Activated T-helper 17 cell treated with anti-CD3 and anti-CD28 coated beads, Interleukin-2, amount 50 U/mL, for 72 hours (primary cell): ENCODE data around the gene MAML2. TPM values are rescaled to one million over a fixed set of nuclear protein-coding genes. Genes with fewer than 3 reads are reported as not detected.
A peak's percentile ranks its signal among the peaks of the same experiment; 100 is the strongest.

Source experiments
- ATAC-seq: fragments of 150-1000 bp; cut with Tn5 transposase; replicated peaks from 2 replicates; pipeline ENCODE4 v1.10.0; 2021; ENCODE audit warnings: mild to moderate bottlenecking, moderate library complexity
- H3K27ac Mint-ChIP-seq: one replicate; pipeline ENCODE4 v1.8.0; 2022; ENCODE audit warnings: mixed read lengths
- H3K27me3 Mint-ChIP-seq: one replicate; pipeline ENCODE4 v1.8.0; 2022; ENCODE audit warnings: mixed read lengths
- H3K36me3 Mint-ChIP-seq: one replicate; pipeline ENCODE4 v1.8.0; 2022; ENCODE audit warnings: low read depth, mild to moderate bottlenecking, mixed read lengths
- H3K4me1 Mint-ChIP-seq: one replicate; pipeline ENCODE4 v1.8.0; 2022; ENCODE audit warnings: mixed read lengths
- H3K4me3 Mint-ChIP-seq: one replicate; pipeline ENCODE4 v1.8.0; 2022; ENCODE audit warnings: mild to moderate bottlenecking, mixed read lengths
- H3K9me3 Mint-ChIP-seq: one replicate; pipeline ENCODE4 v1.8.0; 2022; ENCODE audit warnings: mixed read lengths
- total RNA-seq, 2 donors: library from RNA; stranded (reverse); gene quantifications; one replicate each; pipeline ENCODE4 v1.2.3, GENCODE V29; 2022

MAML2 gene
- total RNA-seq, 2 donors from 2014 or later = 11.2 to 17.4 TPM

DNA sequence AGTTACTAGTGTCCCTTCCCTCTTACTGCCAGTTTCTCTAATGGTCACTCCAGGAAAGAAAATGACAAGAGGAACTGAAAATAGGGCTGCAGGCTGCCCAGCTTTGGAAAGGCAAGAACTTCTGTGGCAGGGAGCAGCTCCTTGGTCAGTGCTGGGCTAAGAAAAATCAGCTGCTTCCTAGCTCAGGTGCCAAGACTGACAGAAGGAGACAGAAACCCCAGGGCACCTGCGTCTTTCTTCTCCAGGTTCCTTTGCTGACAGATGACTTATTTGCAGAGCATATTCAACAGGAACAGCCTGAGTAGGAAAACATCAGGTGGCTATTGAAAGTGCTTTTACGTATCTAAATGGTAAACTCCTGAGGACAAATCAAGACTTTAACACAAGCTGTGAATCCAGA, 25.4 kb downstream of the MAML2 start:
- ATAC-seq = no peak
- peaks cover 54% of the 10 kb centered on the region for H3K4me1 Mint-ChIP-seq

DNA sequence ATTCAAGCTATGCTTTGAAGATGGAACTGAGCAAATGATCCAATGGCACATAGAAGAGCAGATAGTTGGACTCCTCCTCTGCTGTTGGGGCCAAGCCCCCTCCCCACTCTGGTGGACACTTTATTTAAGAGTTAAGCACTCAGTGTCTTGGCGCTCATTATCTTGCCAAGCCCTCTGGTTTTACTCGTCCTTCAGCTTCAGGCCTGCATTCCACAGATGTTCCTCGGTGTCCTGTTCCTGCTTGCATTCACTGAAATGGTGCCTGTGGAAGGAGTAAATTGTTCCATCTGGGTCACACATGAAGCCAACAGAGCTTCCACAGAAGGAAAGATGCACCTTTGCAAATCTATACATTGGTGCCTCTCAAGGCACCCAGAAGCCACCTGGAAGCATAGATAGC, 26.1 kb downstream of the MAML2 start:
- no peak overlapping the region for H3K27ac Mint-ChIP-seq
- ATAC-seq = no peak
- H3K27me3 Mint-ChIP-seq = no peaks in the 10 kb centered on the region
- peaks cover 54% of the 10 kb centered on the region for H3K4me1 Mint-ChIP-seq
- peaks cover 19% of the 10 kb centered on the region for H3K36me3 Mint-ChIP-seq
- no peak overlapping the region for H3K4me3 Mint-ChIP-seq
- no peaks in the 10 kb centered on the region for H3K9me3 Mint-ChIP-seq

More for the DNA sequence above, 25.4 kb downstream of the MAML2 start:
- Mint-ChIP-seq H3K27me3 (no peaks in the 10 kb centered on the region), H3K9me3 (no peaks in the 10 kb centered on the region), H3K4me3 (peak overlapping the region; percentile 62), H3K36me3 (peaks cover 26% of the 10 kb centered on the region), H3K27ac (peak overlapping the region; percentile 82)

DNA sequence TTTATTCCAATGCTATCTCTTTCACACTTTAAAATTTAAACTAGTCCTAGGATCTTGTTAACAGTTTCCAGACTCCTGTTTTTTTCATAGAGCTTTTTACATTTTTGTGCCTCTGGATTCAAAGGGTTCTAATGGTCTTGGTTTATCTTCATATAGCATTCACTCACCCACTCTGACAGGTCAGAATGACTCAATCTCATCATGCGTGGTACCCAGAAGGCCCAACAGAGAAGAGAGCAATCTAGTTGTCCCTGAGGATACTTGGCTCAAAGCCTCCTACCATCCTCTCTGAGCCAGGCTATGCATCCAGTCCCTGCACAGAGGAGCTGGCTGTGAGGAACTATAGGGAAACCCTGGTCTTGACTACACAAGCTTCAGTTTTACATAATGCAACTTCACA, 27.5 kb downstream of the MAML2 start:
- Mint-ChIP-seq H3K4me1 (peaks cover 52% of the 10 kb centered on the region), H3K27me3 (no peaks in the 10 kb centered on the region), H3K27ac (peak overlapping the region; percentile 82), H3K9me3 (no peaks in the 10 kb centered on the region), H3K4me3 (peak overlapping the region; percentile 56), H3K36me3 (peaks cover 14% of the 10 kb centered on the region)
- no peak for ATAC-seq

DNA sequence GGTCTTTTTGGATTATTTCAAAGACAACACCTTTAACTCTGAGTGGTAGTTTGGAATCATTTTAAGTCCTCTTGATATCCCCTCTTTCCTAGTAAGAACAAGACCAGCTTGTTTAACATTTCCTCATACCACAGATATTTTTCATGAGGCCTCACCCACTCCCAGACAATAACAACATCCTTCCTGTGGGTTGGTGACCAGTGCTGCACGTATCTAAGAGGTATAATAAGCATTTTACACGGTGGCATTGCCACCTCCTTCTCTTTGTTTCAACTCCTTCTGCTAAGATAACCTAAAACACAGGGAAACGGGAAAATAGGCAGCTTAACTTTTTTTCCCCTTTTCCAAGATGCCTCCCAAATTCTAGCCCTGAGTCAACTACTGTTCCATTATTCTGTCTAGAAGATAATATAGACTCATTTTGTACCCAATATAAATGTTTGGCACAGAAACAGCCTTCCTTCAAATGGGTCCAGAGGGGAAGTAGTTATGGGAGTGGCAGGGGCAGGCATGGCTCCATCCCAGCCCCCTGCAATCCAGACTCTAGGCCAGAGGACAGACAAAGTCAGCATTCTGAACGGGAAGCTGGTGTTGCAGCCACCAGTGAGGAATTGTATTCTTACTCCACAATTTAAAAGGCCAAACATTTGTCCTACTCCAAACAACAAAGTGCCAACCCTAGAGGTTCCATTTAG, 28.5 kb downstream of the MAML2 start:
- Mint-ChIP-seq H3K27ac (peak overlapping the region; percentile 82), H3K27me3 (no peaks in the 10 kb centered on the region), H3K36me3 (peaks cover 14% of the 10 kb centered on the region), H3K9me3 (no peaks in the 10 kb centered on the region), H3K4me1 (peaks cover 44% of the 10 kb centered on the region), H3K4me3 (peak overlapping the region; percentile 56)
- peak; percentile 60 for ATAC-seq

DNA sequence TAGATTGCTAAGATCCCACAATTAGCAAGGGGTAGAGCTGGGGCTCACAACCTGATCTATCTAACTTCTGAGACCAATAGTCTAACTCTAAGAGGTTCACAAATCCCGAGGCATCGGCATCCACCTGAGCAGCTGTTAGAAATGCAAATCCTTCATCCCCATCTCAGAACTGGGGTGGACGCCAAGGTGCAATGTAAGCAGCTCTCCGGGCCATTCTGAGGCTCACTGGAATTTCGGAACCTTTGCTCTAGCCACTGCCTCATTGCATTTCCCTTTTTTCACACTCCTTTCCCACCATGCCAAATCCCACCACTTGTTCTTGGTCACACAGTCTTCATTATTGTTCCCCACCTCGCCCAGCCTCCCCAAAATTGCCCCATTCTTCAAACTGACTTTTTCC, 29.8 kb downstream of the MAML2 start:
- H3K4me1 Mint-ChIP-seq = peaks cover 46% of the 10 kb centered on the region
- H3K36me3 Mint-ChIP-seq = peaks cover 14% of the 10 kb centered on the region
- no peak overlapping the region for H3K4me3 Mint-ChIP-seq
- no peak for ATAC-seq
- H3K27ac Mint-ChIP-seq = peak overlapping the region; percentile 82
- H3K27me3 Mint-ChIP-seq = no peaks in the 10 kb centered on the region
- no peaks in the 10 kb centered on the region for H3K9me3 Mint-ChIP-seq

DNA sequence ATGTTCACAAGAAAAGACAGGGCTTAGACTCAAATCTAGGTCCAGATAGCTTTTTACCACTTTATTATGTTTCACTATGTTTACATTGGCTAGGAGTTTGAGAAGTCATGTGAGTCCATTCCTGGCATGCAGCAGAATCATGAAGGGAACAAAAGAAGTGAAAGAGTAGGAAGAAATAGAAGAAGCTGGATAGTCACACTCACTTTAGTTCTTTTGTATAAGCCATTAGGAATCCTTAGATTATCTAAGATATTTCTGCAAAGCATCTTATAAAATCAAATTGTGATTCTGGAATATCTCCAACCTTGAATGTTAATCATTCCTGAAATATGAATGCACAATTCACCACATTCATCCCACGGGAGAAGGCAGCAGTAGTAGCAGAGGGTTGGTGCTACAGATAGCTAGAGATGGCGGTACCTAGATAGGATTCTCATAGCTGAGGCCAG, 31.9 kb downstream of the MAML2 start:
- peaks cover 46% of the 10 kb centered on the region for H3K4me1 Mint-ChIP-seq
- ATAC-seq = no peak

DNA sequence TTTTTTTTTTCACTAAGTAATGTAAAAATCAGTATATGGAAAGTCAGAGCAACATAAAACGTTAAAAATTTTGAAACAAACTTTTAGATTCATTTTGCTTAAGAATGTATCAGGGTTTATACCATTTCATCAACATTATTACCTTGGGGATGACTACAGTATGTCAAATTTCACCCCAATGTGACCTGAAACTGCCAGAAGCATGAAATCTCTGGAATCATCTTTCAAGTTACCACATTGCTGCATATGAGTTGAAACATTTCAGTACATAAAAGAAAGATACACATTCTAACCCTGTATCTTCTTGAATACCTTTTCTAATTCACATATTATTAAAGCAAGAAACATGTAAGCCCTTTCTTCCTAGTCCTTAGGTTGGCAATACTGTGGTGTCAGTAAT, 32.8 kb downstream of the MAML2 start:
- Mint-ChIP-seq H3K27me3 (no peaks in the 10 kb centered on the region), H3K4me1 (peaks cover 40% of the 10 kb centered on the region), H3K36me3 (no peaks in the 10 kb centered on the region), H3K4me3 (no peak overlapping the region), H3K9me3 (no peaks in the 10 kb centered on the region), H3K27ac (no peak overlapping the region)
- ATAC-seq = no peak

More for the DNA sequence above, 31.9 kb downstream of the MAML2 start:
- H3K9me3 Mint-ChIP-seq = no peaks in the 10 kb centered on the region
- H3K36me3 Mint-ChIP-seq = peaks cover 2% of the 10 kb centered on the region
- no peak overlapping the region for H3K4me3 Mint-ChIP-seq
- no peaks in the 10 kb centered on the region for H3K27me3 Mint-ChIP-seq
- H3K27ac Mint-ChIP-seq = no peak overlapping the region

DNA sequence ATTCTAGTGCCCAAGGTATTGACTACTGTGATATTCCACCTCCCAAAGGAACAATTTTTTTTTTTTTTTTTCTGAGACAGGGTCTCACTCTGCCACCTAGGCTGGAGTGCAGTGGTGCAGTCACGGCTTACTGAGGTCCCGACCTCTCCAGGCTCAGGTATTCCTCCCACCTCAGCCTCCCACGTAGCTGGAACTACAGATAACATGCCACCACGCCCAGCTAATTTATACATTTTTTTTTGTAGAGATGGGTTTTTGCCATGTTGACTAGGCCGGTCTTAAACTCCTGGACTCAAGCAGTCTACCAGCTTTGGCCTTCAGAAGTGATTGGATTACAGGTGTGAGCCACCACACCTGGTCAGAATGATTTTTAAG, 33.4 kb downstream of the MAML2 start:
- Mint-ChIP-seq H3K9me3 (no peaks in the 10 kb centered on the region), H3K27ac (no peak overlapping the region), H3K4me3 (no peak overlapping the region), H3K4me1 (peaks cover 34% of the 10 kb centered on the region), H3K36me3 (no peaks in the 10 kb centered on the region), H3K27me3 (no peaks in the 10 kb centered on the region)
- ATAC-seq = no peak

DNA sequence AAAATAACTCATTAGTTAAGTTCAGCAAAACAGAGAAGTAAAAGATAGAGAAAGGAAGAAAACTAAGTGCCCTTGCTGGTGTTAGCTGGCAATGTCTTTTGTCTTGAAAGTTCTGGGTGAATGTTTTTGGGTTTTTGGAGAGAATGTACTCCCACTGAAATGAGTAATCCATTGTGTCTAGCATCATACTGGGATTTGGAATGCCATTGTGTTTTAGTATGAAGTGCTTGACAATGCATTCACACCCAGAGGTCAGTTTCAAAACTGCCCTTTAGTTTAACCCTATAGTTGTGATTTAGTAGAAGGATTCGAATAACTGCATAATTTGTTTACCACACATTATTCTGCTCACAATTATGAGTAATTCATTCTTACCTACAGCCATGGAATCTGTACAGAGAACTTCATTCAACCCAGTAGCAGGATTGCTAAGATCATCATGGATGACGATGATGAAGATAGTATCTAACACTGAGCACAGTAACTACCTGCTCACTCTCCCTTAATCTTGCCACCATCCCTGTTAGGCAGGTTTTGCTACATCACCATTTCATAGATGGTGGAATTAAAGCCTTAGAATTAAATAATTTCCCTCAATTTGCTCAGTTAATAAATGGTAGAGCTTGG, 33.9 kb downstream of the MAML2 start:
- no peak overlapping the region for H3K27ac Mint-ChIP-seq
- H3K9me3 Mint-ChIP-seq = no peaks in the 10 kb centered on the region
- peaks cover 30% of the 10 kb centered on the region for H3K4me1 Mint-ChIP-seq
- H3K27me3 Mint-ChIP-seq = no peaks in the 10 kb centered on the region
- H3K36me3 Mint-ChIP-seq = no peaks in the 10 kb centered on the region
- ATAC-seq = peak; percentile 48
- no peak overlapping the region for H3K4me3 Mint-ChIP-seq

DNA sequence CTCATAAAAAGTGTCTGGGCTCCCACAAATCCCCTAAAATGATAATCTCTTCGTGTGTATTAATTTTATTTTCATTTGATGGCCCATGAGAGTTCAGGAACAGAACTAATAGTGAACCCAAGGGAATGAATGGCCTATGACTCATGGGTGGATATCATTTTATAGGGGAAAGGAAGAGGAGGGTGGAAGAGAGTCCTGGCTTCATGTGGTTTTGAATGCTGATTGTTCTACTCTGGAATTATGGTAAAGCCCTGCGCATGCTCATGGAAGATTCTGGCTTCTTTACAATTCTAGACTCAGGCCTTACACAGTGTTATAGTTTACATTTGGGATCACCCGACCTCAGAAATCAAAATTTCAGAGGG, 35.2 kb downstream of the MAML2 start:
- H3K27me3 Mint-ChIP-seq = no peaks in the 10 kb centered on the region
- no peaks in the 10 kb centered on the region for H3K36me3 Mint-ChIP-seq
- peak overlapping the region; percentile 44 for H3K4me3 Mint-ChIP-seq
- H3K27ac Mint-ChIP-seq = no peak overlapping the region
- ATAC-seq = peak; percentile 23
- H3K4me1 Mint-ChIP-seq = peaks cover 34% of the 10 kb centered on the region
- no peaks in the 10 kb centered on the region for H3K9me3 Mint-ChIP-seq

DNA sequence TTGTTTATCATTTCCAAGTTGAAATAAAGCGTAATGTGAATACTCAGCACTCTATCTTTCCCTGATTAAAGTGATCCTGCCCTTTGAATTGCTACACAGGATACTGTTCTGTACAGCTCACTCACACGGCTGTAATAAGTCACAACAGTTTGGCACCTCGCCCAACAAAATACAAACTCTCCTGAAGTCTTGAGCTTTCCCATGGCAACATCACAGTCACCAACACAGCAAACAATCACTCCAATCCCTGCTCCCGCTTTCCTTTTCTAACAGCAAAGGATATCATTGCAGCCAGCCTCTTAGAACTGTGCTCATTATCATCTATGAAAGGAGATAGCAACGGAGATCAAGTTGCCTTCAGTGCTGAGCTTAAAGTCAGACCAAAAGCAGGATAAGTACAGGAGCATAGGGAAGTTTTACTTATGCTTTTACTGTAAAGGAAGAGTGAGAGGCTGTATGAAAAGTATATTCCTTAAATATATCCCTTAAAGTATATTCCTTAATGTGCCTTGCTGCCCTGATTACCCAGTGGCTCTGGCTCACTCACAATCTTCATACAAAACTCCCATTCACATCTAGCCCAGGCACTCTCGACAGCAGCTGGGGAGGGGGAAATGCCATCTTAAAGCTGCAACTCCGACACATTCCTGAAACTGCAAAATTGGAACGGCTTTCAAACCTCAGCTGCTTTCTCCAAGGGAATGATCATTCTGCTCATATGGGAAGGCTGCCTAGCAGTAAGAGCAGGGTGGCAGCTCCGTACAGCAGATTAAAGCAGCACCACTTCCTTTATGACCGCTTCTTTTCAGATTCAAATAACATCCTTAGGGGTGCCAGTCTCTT, 35.8 kb downstream of the MAML2 start:
- peak overlapping the region; percentile 44 for H3K4me3 Mint-ChIP-seq
- H3K9me3 Mint-ChIP-seq = no peaks in the 10 kb centered on the region
- ATAC-seq = peak; percentile 23
- H3K27me3 Mint-ChIP-seq = no peaks in the 10 kb centered on the region
- H3K36me3 Mint-ChIP-seq = no peaks in the 10 kb centered on the region
- H3K27ac Mint-ChIP-seq = no peak overlapping the region
- H3K4me1 Mint-ChIP-seq = peaks cover 35% of the 10 kb centered on the region

DNA sequence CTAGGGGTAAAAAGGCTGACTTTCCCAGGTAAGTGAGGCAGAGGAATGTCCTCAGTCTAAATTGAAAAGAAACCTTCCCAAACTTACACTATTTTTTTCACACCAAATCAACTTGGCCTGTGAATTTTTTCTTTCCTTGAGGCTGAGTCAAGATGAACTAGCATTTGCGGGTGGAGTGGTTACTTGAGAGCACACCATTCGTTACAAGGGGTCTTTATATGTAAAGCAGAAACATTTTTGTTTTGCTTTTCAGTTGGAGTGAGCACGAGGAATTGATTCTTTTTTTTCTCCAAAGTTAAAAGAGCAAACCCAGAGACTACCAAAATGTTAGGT, 36.4 kb downstream of the MAML2 start:
- Mint-ChIP-seq H3K27me3 (no peaks in the 10 kb centered on the region), H3K4me3 (peak overlapping the region; percentile 44), H3K27ac (no peak overlapping the region), H3K4me1 (peaks cover 35% of the 10 kb centered on the region), H3K36me3 (no peaks in the 10 kb centered on the region), H3K9me3 (no peaks in the 10 kb centered on the region)
- ATAC-seq = no peak

DNA sequence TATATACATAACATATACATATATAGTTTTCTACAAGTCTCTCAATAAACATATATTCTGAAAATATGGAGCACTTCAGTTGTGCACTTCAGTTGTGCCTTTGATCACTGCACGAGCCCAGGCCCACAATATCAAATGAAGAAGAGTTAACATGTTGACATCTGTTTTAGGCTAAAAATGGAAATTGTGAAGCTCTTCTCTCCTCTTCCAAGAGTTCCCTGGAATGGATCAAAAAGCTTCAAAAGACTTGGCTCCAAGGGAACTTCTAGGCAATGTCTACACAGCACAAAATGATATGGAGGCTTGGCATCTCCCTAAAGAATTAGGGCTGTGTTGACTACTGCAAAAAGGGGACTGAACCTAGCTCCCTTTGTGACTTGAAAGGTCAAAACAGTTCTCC, 36.9 kb downstream of the MAML2 start:
- Mint-ChIP-seq H3K36me3 (no peaks in the 10 kb centered on the region), H3K9me3 (no peaks in the 10 kb centered on the region), H3K4me1 (peaks cover 35% of the 10 kb centered on the region), H3K27me3 (no peaks in the 10 kb centered on the region), H3K27ac (no peak overlapping the region), H3K4me3 (no peak overlapping the region)
- ATAC-seq = no peak

DNA sequence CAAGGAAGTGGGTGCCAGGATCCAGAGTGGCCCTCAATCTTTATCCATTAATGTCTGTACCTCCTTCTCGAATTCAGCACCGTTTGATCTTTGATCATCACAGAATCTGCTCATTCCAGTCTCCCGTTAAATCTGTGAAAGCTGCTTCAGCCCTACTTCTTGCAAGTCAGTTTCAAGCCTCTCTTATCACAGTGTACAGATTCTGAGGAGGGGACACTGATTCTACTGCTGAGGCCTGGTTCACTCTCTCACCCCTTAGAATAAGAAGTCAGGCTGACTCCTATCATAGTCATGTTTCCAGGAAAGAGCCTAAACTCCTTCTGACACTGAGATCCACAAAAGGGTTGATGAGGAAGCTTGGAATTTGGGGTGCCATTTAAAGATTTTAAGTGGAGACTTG, 39.0 kb downstream of the MAML2 start:
- H3K4me1 Mint-ChIP-seq = peaks cover 42% of the 10 kb centered on the region
- H3K27me3 Mint-ChIP-seq = no peaks in the 10 kb centered on the region
- no peak for ATAC-seq
- H3K27ac Mint-ChIP-seq = peak overlapping the region; percentile 55
- H3K36me3 Mint-ChIP-seq = peaks cover 8% of the 10 kb centered on the region
- H3K4me3 Mint-ChIP-seq = no peak overlapping the region
- no peaks in the 10 kb centered on the region for H3K9me3 Mint-ChIP-seq

DNA sequence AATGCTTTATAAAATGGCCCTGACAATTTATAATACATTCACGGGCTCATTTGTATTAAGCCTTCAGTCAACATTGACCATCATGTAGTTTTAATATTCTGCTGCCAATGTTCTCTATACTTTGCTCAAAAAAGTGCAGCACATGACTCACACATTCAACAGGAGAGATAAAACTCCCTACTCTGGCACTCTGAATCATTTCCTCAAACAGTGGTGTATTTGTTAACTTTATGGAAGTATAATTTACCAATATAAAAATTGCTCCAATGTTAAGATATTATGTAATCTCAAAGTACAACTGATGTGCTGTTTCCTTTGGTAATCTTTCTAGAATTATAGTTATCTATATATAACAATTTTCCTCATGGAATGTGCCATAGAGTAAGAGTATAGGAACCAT, 39.9 kb downstream of the MAML2 start:
- peaks cover 9% of the 10 kb centered on the region for H3K36me3 Mint-ChIP-seq
- H3K4me1 Mint-ChIP-seq = peaks cover 38% of the 10 kb centered on the region
- H3K9me3 Mint-ChIP-seq = no peaks in the 10 kb centered on the region
- no peak overlapping the region for H3K4me3 Mint-ChIP-seq
- H3K27ac Mint-ChIP-seq = no peak overlapping the region
- peak; percentile 86 for ATAC-seq
- H3K27me3 Mint-ChIP-seq = no peaks in the 10 kb centered on the region
